ENCODE results near the gene FBXO21.
"Not testable (repeated sequence)": the region's sequence is repeated elsewhere in the genome, so short reads cannot be mapped to it uniquely, and the experiment has no call there.

FBXO21 gene

DNA sequence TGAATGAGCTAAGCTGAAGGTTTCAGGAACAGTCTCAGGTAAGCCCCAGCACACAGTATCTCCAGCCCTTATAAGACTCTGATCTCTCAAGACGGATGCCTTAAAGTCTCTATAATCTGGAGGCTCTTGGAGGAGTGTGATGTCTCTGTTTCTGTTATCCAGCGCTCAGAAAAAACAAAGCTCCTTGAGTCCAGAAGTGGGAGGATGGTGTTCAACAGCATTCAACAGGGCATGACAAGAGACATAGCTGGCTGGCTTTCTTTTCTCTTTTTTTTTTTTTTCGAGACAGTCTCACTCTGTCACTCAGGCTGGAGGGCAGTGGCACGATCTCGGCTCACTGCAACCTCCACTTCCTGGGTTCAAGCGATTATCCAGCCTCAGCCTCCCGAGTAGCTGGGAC is 59.5 kb downstream of the FBXO21 start:
- no peak for DNase-seq

- DNase-seq = no peak
Measured at GRCh38 chr12:117129391-117129790, 60.9 kb downstream of the FBXO21 start.

- no peak for DNase-seq
Measured at GRCh38 chr12:117127933-117128823, 62.1 kb downstream of the FBXO21 start.

GRCh38 chr12:117126335-117126734 is 63.9 kb downstream of the FBXO21 start:
- no peak for DNase-seq

- DNase-seq = no peak
Measured at GRCh38 chr12:117125767-117126166, 64.5 kb downstream of the FBXO21 start.

- no peak for DNase-seq
Measured at GRCh38 chr12:117125272-117125613, 65.0 kb downstream of the FBXO21 start.

DNA sequence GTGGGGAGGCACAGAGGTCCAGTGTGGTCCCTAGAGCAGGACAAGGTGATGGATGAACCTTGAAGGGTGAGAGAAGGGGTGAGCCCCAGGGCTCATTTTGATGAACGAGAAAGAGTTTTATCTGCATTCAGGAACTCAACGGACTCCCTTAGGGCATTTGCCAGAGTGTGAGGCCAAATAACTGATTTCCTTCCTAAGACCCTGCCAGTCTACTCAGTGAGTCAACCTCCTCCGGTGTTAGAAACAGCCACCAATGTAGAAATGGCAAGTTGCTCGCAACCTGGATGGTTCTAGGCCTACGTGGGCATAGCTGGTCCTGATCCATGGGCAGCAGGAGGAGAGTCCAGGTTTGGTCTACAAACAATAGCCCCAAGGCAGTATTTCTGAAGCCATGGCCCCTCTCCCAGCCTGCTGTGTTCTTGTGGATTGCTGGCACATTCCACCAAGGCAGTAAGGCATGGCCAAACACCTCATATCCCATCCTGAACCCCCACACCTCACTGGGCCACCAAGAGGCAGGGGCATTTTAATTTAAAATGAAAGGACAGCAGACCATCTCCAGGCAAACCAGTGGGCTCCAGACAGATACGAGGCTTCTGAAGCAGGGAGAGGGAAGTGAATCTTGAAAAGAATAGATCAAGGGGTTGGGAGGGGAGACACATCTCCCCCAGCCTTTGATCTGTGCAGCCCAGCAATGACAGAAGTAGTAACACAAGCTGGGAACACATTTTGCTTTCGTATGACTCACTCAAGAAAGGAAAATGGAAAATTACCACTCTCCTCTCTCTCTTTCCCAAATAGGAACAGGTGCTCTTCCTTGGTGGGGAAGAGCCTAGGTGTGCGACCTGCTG is 65.6 kb downstream of the FBXO21 start:
- no peak for DNase-seq

DNA sequence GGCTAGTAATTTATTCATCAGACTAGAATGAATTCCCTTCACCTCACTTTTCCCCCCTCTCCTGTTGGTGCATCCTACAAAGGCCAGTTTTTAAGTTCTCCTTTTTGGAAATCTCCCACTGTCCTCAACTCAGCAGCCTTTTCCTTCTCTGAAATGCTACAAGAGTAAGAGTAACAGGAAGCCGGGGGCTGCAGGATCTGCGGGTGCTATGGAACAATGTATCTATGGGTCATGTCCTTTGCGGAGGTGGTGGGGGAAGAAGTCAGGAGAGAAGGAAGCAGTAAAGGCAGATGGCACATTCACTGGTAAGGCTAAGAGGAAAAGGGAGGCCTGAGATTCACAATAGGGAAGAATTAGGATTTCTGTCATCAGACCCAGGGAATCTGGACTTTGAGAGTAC is 68.8 kb downstream of the FBXO21 start:
- DNase-seq = no peak

DNA sequence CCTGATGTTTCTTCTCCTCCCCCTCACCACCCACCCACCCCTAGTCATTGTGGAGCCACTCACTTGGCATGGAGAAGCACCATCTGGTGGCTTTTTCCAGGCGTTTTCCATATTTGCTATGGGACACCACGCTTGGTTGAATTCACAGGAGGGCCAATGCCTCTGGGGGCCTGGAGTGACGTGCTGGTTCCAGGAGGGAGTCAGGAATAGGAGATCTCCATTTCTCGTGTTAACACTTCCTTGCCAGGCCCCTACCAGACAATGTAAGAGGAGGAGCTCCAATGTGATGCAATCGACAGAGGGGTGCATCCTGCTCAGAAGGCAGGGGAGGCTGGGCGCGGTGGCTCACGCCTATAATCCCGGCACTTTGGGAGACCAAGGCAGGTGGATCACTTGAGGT is 69.5 kb downstream of the FBXO21 start:
- no peak for DNase-seq

DNA sequence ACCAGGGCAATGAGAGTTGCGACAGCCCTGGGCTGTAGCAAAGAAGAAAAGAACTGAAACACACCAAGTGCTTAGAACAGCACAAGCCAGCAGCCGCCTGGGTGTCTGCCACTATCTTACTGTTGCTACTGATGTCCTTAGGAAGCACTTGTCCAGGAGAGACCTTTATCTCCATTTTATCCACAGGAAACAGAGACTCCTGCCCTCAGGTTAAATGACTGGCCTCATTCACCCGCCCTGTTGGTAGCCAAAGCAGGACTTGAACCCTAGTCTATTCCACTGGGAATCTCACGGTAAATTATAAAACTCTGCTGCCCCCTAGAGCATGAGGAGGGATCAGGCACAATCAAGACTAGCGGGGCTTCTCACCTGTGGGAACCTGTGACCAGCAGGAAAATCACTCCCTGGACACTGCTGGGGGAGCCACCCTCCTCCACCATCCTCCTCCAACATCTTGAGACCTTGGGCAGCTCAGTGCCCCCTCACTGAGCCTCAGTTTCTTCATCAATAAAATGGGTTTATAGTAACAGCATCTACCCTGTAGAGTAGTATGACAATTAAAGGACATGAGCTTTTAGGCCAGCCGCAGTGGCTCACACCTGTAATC is 70.6 kb downstream of the FBXO21 start:
- DNase-seq = peak; percentile 2

DNA sequence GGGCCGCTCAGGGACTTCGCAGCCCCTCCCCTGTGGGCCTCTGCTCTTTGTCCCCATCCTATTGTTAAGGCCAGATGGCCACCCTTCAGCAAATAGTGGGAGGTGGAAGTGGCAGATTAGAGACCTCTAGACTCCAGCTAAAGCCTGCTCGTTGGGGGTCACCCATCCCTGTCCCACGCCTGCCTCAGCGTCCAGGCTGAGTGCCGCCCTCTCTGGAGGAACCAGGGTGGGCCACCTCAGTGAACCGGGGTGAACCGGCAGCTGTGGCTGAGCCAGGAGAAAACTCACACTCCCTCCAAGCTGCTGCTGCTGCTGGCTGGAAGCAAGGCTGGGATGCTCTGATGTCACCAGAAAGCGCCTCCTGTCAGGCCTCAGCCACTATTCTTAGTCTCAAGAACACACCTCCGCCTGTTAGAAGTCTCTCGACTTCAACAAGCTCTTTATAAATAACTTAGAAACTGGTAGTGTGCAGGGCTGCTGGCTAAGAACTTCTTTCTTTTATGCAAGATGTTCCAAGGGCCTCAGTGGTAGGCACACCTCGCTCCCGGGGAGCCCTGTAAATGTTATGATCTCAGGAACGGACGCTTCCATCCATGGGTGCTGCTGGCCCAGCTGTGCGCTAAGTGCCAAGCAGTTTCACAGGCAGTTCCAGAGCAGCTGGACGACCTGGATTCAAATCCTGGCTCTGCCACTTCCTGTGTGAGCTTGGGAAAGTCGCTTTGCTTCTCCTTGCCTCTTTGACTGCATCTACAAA is 71.3 kb downstream of the FBXO21 start:
- no peak for DNase-seq

DNA sequence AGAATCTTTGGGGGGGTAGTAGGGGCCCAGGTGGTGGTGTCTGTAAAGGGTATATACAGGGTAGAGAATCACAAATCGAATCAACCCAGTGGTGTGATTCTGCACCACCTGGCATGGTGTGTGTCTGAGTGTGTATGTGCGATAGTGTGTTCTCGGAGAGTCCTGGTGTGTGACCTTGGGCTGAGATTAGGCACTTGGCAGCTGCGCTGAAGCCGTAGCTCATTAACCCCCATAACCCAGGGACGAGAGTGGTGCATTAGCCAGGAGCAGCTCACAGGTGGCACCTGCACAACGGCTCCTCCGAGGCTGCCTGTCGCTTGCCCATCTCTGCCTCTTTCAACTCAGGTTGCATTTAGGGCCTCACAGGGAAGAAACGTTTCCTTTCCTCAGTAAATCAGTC is 75.5 kb downstream of the FBXO21 start:
- DNase-seq = no peak

- no peak for DNase-seq
Measured at GRCh38 chr12:117113231-117113630, 77.0 kb downstream of the FBXO21 start.

DNA sequence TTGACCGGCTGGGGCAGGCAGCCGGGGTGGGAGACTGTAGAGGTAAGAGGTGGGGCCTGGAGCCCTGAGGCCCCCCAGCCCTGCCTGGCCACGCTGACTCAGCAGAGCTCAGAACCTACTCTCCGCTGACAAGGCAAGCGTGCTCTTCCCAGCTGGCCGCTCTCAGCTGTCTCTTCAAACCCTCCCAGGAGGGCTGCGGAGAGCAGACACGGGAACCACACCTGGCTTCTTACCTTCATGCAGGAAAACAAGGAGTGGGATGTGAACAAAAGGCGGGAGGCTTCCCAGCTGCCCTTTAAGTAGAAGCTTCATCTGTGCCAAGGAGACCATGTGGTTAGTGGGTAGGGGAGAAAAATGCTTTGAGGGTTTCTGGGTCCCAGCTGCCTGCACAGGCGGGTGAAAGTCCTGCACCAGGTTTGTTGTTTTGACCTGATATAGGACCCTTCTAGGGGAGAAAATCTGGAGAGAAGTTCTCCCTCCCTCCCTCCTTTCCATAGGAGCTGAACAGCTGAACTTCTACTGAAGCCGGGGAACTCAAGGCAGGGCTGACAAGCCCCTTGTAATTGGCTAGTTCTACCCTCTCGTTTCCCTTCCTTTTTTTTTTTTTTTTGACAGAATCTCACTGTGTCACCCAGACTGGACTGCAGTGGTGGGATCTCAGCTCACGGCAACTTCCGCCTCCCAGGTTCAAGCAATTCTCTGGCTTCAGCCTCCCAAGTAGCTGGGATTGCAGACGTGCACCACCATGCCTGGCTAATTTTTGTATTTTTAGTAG is 78.3 kb downstream of the FBXO21 start:
- DNase-seq = no peak

GRCh38 chr12:117111386-117111785 is 78.9 kb downstream of the FBXO21 start:
- DNase-seq = no peak

- DNase-seq = no peak
Measured at GRCh38 chr12:117109943-117110635, 80.2 kb downstream of the FBXO21 start.

DNA sequence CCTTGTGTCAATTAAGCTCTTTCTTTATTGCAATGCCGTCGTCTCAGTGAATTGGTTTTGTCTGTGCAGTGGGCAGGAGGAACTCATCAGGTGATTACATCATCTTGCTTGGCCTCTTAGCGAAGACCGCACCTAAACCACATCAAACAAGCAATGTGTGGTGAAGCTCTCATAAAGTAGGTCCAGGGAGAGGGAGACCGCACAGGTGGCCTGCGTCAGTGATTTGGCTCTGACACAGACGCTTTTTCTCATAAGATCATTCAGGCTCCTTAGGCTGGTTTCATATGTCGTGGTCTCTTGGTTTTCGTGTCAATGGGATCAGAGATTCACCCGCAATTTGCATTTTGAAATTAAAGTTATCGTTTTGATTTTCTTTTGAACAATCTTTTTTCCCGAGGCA is 84.4 kb downstream of the FBXO21 start:
- no peak for DNase-seq

- DNase-seq = not testable (repeated sequence)
Measured at GRCh38 chr12:117104003-117104402, 86.3 kb downstream of the FBXO21 start.

- DNase-seq = no peak
Measured at GRCh38 chr12:117102800-117103181, 87.5 kb downstream of the FBXO21 start.

GRCh38 chr12:117101953-117102799 is 88.1 kb downstream of the FBXO21 start:
- DNase-seq = no peak

Measured in effector CD8-positive, alpha-beta T cell (primary cell).